Parathyroid adenoma (tissue), 2 donors: Measurements from ENCODE around the gene SFXN1.

ENCODE experiments used
- H2AFZ ChIP-seq: fragments of 300-600 bp; sonication (generic); one replicate; pipeline ENCODE4 v1.7.0; 2017; ENCODE audit warnings: antibody characterized with exemption, mild to moderate bottlenecking
- H3K27ac ChIP-seq: fragments of 300-600 bp; sonication (generic); one replicate; pipeline ENCODE4 v1.7.0; 2017
- H3K27me3 ChIP-seq: fragments of 300-600 bp; sonication (generic); one replicate; pipeline ENCODE4 v1.7.0; 2017; ENCODE audit warnings: low read length; ENCODE audit not compliant: control insufficient read depth, insufficient read depth
- H3K36me3 ChIP-seq: fragments of 300-600 bp; sonication (generic); one replicate; pipeline ENCODE4 v1.7.0; 2017; ENCODE audit warnings: low read length; ENCODE audit not compliant: control insufficient read depth, insufficient read depth
- H3K4me1 ChIP-seq: fragments of 300-600 bp; sonication (generic); one replicate; pipeline ENCODE4 v1.7.0; 2017; ENCODE audit warnings: control low read depth
- H3K4me2 ChIP-seq: fragments of 300-600 bp; sonication (generic); one replicate; pipeline ENCODE4 v1.7.0; 2017; ENCODE audit warnings: low read length
- H3K4me3 ChIP-seq: fragments of 300-600 bp; sonication (generic); one replicate; pipeline ENCODE4 v1.7.0; 2017; ENCODE audit warnings: low read depth, low read length
- H3K79me2 ChIP-seq: fragments of 300-600 bp; sonication (generic); one replicate; pipeline ENCODE4 v1.7.0; 2017; ENCODE audit warnings: control low read depth
- H3K9ac ChIP-seq: fragments of 300-600 bp; sonication (generic); one replicate; pipeline ENCODE4 v1.7.0; 2017; ENCODE audit warnings: mild to moderate bottlenecking
- H3K9me3 ChIP-seq: fragments of 300-600 bp; sonication (generic); one replicate; pipeline ENCODE4 v1.7.0; 2017; ENCODE audit warnings: low read length; ENCODE audit not compliant: control insufficient read depth
- TF ChIP-seq, protein P1 (sequence below): fragments of 300-600 bp; sonication (generic); IDR thresholded peaks from one replicate; pipeline ENCODE4 v1.7.0; 2017; ENCODE audit warnings: antibody characterized with exemption, mild to moderate bottlenecking
- donor health status: primary hyperparathyroidism.

Gene SFXN1

DNA sequence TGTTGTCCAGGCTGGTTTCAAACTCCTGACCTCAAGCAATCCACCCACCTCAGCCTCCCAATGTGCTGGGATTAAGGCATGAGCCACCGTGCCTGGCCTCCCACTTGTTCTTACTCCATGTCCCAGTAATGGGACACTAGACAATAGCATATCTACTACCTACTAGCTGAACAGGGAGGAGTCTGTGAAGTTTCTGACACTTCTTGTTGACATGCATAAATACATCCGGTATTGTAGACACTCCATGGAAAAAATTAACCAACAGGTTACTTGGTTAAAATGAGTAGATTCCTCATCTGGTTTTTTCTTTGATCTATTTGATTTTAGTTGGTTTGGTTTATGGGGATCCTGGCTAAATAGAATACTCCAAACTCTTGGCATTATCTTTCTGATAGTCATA is 88.3 kb downstream of the SFXN1 start:
- TF ChIP-seq, protein P1, sequence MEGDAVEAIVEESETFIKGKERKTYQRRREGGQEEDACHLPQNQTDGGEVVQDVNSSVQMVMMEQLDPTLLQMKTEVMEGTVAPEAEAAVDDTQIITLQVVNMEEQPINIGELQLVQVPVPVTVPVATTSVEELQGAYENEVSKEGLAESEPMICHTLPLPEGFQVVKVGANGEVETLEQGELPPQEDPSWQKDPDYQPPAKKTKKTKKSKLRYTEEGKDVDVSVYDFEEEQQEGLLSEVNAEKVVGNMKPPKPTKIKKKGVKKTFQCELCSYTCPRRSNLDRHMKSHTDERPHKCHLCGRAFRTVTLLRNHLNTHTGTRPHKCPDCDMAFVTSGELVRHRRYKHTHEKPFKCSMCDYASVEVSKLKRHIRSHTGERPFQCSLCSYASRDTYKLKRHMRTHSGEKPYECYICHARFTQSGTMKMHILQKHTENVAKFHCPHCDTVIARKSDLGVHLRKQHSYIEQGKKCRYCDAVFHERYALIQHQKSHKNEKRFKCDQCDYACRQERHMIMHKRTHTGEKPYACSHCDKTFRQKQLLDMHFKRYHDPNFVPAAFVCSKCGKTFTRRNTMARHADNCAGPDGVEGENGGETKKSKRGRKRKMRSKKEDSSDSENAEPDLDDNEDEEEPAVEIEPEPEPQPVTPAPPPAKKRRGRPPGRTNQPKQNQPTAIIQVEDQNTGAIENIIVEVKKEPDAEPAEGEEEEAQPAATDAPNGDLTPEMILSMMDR, result no peak
- Histone ChIP-seq H3K9ac (no peak overlapping the region), H2AFZ (no peak overlapping the region), H3K27me3 (no peaks in the 10 kb centered on the region), H3K27ac (no peak overlapping the region), H3K4me2 (no peak overlapping the region), H3K36me3 (no peaks in the 10 kb centered on the region), H3K4me3 (no peak overlapping the region), H3K79me2 (no peaks in the 10 kb centered on the region), H3K9me3 (no peaks in the 10 kb centered on the region), H3K4me1 (no peaks in the 10 kb centered on the region)

DNA sequence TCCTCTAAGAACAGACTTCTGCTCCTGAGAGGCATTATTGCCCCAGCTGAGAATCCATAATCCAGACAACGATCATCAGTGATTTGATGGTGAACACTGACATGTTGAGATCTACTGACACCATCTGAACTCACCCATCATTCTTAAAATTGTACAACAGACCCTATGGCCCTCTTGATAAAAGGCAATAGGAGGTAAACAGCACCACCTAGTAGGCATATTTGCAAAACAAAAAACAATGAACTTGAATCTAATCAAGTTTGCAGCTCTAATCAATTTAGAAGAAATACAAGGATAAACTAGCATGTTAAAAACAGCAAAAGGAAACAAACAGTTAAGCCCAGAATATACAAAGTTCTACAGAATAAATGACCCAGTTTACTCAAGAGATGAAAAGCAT is 89.6 kb downstream of the SFXN1 start:
- Histone ChIP-seq H3K4me1 (no peaks in the 10 kb centered on the region), H3K9ac (no peak overlapping the region), H3K27ac (no peak overlapping the region), H3K79me2 (no peaks in the 10 kb centered on the region), H3K36me3 (no peaks in the 10 kb centered on the region), H2AFZ (no peak overlapping the region), H3K4me3 (no peak overlapping the region), H3K9me3 (no peaks in the 10 kb centered on the region), H3K27me3 (no peaks in the 10 kb centered on the region), H3K4me2 (no peak overlapping the region)
- TF ChIP-seq, protein P1, result no peak

DNA sequence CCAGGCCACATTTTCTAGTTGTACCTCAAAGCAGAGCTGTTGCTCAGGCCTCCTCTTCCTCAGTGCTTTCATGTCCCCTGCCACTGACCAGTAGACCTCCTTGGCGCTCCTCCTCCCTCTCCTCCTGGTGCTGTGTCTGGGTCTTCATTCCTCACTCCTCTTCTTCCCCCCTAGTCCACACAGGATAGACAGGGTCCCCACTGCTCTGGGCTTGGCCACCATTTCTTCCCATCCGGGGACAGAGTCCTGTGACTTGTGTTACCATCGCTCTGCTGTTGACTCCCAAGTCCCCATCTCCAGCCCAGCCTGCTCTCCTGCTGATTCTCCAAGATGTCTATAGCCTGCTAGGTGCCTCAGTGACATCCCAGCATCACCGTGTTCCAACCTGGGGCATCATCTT is 91.3 kb downstream of the SFXN1 start:
- Histone ChIP-seq H3K79me2 (no peaks in the 10 kb centered on the region), H3K4me1 (no peaks in the 10 kb centered on the region), H3K36me3 (no peaks in the 10 kb centered on the region), H3K9ac (no peak overlapping the region), H3K27ac (no peak overlapping the region), H3K4me3 (no peak overlapping the region), H3K9me3 (no peaks in the 10 kb centered on the region), H3K4me2 (no peak overlapping the region), H3K27me3 (no peaks in the 10 kb centered on the region), H2AFZ (no peak overlapping the region)
- TF ChIP-seq, protein P1, result no peak

DNA sequence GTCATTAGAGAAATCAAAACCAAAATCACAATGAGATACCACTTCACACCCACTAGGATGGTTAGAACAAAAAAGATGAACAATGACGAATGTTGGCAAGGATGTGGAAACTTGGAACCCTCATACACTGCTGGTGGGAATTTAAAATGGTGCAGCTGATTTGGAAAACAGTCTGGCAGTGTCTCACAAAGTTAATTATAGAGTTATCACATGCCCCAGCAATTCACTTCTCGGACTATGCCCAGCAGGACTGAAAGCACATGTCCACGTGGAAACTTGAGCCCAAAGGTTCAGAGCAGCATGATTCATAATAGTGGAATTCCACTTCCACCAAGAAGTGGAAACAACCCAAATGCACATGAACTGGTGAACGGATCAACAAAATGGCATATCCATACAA is 94.5 kb downstream of the SFXN1 start:
- no peak overlapping the region for H2AFZ ChIP-seq

More for the DNA sequence above, 94.5 kb downstream of the SFXN1 start:
- Histone ChIP-seq H3K9ac (no peak overlapping the region), H3K27me3 (no peaks in the 10 kb centered on the region), H3K9me3 (no peaks in the 10 kb centered on the region), H3K4me2 (no peak overlapping the region), H3K4me1 (no peaks in the 10 kb centered on the region), H3K79me2 (no peaks in the 10 kb centered on the region), H3K4me3 (no peak overlapping the region), H3K36me3 (no peaks in the 10 kb centered on the region), H3K27ac (no peak overlapping the region)
- TF ChIP-seq, protein P1, result no peak
